Measurements from ENCODE around the gene CATSPER3.

Gene CATSPER3

DNA sequence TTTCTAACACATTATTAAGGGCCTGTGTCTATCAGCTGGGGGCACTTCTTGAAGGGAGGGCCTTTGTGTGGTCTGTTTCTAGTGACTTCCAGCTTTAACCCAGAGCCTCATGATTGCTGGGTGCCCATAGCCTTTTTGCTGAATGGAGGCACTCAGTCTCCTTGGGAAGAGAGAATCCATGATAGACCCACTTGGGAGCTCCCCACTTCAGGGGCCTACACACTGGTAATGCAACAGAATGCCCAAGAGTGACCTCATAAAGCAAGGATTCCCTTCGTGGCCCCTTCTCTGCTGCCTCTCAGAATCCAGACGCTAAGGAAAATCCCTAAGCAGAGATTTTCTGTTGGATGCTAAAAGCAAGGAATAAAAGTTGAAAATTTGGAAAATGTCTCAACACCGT lies at the start of gene CATSPER3:
CATSPER3 (plus strand) TSS at position 301 of the 400 bp plus-strand sequence; CDS start at position 386, 85 bp downstream.
- DNase-seq (ENCODE audit: low read depth in 2 of 2), result no peak

DNA sequence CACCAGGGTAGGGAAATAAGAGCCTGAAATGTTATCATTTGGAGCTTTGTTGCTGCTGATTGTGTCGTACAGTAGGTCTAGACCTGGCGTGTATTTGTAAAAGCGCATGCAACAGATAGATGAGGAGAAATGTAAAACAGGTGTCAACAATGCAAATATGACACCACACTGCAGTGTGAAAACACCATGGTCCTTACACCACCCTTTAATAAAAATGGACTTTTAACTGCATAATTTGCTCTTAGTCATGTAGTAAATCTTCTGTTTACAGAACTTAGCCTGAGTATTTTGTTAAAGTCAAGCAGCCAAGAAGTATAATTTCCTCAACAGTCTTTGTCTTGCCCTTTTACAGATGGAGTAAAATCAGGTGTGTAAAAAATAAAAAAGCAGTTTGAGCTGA lies 48.8 kb upstream of the CATSPER3 start:
- DNase-seq (ENCODE audit: low read depth in 2 of 2), result no peak

DNA sequence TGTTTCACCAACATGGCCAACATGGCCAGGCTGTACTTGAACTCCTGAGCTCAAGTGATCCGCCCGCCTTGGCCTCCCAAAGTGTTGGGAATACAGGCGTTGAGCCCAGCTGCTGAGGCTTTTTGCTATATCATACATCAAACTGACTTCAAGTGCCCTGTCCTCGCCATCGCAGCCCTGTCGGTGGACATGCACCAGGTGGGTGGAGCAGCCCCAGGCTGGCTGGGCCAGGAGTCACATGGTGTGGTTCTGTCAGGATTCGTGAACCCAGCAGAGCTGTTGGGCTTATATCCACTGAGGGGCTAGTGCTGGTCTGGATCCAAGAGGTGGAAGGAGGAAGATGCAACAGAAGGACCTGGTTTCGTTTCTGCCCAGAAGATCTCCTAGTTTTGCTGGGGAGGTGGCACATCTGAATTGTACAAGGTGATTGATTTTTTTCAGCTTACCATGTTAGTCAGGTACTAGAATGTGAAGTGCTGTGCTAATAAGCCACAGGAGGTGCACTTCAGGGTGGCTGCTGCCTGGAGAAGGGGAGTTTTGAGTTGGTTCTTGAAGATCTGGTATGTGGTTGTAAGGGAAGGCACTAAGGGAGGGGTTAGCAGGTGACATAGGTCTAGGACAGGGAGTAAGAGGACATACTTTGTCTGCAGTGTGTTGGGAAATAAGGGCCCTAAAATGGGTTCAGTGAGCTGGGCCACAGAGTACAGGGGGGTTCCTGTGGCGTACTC lies 46.7 kb upstream of the CATSPER3 start:
- no peak for DNase-seq (ENCODE audit: low read depth in 2 of 2)

DNA sequence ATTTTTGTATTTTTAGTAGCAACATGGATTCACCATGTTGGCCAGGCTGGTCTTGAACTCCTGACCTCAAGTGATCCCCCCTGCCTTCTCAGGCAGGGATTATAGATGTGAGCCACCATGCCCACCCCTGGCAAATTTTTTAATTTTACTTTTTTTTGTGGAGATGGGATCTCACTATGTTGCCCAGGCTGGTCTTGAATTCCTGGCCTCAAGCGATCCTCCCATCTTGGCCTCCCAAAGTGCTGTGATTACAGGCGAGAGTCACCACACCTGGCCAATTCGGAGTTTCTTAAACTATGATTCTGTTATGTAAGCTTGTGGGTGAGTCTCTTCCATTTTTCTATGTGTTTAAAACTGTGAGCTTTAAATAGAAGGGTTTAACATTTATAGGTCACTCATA lies 35.2 kb upstream of the CATSPER3 start:
- no peak for DNase-seq (ENCODE audit: low read depth in 2 of 2)

DNA sequence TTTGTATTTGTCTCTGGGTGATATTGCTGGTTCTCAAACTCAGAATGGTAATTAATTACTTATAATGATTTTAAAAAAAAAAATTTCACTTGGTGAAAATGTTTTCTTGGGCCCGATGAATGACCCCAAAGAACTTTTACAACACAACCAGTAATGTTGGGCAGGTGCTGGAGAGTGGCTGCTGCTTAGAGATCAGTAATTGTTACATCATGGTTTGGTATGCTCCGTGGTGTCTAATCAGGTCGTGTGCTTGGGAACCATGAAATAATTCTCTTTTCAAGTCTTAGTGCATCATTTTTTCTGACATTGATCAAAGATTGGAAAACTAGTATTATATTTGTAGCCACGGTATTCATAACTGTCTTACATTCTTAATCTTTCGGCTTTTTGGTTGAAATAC lies 33.5 kb upstream of the CATSPER3 start:
- no peak for DNase-seq (ENCODE audit: low read depth in 2 of 2)

DNA sequence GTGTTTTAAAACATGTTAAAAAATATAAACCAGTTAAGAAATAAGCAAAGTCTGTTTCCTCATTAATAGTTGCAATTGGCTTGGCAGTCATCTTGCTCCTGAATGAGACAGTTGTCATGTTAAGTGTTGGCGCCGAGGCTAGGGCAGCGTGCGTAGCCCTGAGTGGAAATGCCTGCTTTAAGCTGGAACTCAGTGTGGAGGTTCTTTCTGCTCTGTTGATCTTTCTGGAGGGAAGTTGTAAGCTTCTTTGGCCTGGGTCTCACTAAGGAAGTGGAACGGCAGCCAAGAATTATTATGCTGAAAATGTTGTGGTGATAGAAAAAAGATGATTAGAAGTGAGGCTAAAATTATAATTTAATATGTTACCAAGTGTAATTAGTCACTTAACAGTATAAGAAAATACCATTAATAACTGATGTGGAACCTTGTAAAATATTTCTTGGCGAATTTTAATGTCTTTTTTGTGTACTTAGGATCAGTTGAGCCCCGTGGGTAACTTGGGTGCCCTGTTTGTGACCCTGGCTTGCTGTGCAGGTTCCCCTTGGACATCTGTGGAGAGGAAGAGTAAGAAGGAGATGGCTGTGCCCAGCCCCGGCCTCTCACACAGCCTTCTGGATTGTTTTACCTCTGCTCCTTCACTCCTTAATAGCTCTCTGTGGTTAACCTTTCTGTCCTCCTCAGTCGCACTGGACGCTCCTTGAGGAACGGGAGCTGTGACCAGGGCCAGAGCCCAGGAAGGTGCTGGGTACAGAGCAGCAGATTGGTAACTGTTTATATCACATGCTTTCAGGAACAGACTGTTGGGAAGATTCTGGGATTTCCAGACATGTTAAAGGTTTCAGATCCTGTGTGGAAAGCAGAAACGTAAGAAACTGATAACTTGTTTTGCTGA lies 31.8 kb upstream of the CATSPER3 start:
- no peak for DNase-seq (ENCODE audit: low read depth in 2 of 2)

DNA sequence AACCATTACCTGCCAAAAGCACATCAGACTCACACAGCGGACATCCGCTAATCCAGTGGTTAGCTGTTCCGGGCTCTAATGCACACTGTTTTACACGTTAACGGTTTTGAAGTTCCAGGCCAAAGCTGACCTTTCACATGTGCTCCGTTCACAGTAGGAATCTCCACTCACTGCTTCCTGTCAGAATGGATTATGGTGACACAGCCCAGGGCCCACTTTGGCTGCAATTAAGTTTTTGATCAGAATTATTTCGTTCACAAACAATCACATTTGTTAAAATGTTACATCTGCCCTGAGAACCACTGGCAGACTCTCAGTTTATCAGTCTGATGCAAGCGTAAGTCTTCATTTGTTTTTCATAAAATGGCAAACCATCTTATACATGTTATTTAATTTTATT lies 30.2 kb upstream of the CATSPER3 start:
- DNase-seq (ENCODE audit: low read depth in 2 of 2), result no peak

DNA sequence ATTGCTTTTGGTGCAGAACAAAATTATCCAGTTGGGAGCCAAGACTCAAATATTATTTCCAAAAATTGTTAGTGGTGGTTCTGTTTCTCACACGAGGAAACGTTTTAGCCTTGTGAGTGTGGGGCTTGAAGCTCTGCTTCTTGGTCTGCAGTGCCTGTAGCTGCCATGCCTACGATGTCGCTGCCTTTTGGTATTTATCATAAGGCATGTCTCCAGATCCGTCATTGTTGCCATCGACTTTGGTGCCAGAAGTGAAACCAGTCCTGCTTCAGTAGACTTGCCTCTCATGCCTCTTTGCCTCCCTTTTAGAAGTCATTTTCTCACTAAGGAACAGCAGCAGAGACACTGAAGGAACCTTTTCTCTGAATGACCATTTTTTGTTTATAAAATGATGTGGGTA lies 29.7 kb upstream of the CATSPER3 start:
- DNase-seq (ENCODE audit: low read depth in 2 of 2), result no peak

DNA sequence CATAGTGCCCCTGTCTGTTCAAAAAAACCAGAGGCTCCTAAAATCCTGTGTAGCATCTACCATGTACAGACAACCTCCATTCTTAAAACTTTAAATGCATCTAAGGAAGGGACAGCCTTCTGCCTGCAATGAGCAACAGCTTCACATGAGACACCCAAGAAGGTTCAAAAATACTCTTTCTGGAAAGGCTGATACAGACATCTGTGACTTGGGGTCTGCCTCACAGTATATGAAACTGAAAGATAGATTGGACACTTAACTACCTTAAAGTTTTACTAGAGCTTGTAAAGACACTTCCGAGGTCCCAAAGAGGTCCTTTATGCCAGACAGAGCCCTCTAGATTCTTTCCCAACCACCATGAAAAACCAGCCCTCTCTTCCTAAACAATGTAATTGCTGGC lies 28.2 kb upstream of the CATSPER3 start:
- DNase-seq (ENCODE audit: low read depth in 2 of 2), result no peak

DNA sequence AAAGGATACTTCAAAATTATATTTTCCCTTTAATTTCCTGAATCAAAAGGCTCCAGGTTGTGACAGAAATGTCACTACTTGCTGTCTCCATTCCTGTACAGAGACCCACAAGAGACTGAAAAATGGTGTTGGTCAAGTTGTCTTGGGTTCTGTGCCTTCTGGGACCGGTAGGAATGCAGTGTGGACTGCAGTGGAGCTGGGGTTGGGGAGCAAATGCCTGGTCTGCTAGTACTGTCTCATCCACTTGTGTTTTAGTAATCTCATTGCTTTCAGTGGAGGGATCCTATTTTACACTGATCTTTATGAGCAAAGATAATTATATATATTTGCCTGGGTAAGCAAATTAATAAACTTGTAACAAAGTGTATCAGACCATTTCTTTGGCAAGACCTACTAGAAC lies 24.2 kb upstream of the CATSPER3 start:
- DNase-seq (ENCODE audit: low read depth in 2 of 2), result no peak

DNA sequence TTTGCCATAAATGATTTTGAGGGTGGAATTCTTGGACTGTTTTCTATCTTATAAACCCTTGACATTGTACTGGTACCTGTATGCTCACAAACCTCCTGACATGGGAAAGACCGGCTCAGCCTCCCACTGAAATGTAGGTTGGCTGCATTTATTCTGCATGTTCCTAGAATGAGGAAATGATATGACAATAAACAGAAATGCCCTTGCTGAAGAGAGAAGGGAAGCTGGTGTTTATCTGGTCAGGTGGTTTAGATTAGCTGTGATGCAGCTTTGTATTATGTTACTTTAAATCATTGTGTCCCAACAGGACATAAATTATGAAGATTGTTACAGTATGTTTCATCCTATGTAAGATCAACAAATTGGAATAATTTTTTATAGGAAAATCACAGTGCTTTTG lies 23.1 kb upstream of the CATSPER3 start:
- no peak for DNase-seq (ENCODE audit: low read depth in 2 of 2)

DNA sequence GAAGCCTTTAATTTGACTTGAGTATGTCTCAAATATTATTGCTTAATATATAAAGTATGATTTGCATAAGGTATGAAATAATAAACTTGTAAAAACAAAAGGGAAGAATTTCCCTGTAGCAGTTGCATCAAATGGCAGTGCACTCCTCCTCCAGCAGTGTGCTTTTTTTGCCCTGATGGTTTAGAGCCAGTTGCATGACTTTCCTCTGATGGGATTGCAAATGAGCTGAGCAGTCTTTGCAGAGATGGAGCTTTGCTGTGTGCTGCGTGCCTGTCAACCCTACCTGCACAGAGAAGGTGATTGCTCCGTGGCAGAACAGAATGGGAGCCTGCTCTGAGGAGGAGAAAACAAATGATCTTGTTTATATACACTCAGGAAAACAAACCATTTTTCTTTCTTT lies 22.7 kb upstream of the CATSPER3 start:
- no peak for DNase-seq (ENCODE audit: low read depth in 2 of 2)

DNA sequence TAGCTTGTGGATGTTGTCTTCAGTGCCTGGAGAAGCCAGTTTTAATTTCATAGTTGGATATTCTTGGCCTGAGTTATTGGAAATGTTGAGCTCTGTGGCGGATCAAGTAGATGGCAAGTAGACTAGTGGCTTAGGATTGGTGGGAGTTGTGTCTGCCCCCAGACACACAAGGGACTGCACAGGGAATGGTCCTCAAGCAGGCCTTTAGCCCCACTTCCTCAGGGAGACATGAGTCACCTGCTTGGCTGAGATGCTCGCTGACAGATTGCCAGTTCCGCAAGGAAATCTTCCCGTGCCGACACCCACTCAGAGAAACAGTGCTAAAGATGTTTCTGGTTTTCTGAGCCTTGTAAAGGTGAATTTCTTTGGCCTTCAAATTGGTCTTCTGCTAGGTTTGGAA lies 18.8 kb upstream of the CATSPER3 start:
- DNase-seq (ENCODE audit: low read depth in 2 of 2), result no peak

DNA sequence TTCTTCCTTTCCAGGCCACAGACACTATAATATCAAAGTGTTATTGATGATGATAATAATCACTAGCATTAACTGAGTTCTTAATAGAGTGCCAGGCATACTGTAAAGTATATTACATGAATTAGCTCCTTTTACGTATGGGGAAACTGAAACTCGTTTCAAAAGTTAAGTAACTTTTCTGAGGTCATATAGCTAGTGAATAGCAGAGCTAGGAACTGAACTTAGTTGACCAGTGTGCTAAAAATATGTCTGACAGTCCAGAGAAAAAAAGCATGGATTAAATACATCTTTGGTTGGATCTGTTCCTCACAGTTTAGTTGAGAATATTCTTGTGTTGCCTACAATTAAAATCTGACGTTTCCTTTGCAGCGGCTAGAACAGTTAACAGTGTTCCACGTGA lies 18.4 kb upstream of the CATSPER3 start:
- DNase-seq (ENCODE audit: low read depth in 2 of 2), result no peak

DNA sequence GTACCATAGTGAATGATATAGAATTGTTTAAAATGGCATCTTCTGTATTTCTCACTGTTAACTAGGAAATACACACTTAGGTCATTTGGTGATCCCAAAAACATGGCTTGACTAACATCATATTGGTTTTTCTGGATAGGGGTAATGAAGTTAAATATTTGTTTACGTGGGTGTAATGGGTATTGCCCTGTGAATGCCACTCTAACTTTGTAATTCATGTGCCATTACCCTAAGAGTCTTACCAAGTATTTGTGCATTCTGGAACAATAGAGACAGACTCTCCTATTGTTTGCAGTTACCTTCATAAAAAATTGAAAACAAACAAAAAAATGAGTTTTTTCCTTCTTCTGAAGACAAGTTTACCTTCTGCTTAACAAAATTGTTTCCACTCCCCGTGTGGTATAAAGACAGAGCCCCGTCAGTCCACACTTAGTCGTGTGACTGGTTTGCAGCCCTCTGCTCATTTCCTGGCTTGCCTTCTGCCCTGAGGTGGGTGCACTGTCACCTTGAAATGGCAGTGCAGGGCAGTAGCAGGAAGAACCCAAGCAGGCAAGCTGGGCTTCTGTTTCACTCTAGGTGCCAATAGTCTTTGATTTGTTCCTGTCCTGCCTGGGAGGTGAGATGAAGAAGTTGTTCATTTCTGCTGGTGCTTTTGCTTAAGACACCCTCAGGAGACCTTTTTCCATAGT lies 9.6 kb upstream of the CATSPER3 start:
- no peak for DNase-seq (ENCODE audit: low read depth in 2 of 2)

DNA sequence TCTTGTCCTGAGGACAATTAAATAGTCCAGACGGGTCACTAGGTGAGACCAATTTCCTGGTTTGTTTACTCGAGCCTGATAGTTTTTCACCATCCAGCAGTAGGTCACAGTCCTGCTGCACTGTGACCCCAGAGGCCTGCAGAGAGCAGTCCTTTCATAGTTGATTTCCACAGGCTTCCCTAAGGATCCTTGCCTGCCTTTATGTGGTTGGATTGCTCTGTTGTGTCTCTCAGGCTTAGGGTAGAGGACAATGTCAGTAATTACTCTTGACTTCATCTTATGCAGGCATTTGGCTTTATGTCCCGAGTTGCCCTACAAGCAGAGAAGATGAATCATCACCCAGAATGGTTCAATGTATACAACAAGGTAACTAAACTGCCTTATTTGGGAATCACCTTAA lies 9.0 kb upstream of the CATSPER3 start:
- DNase-seq (ENCODE audit: low read depth in 2 of 2), result no peak

DNA sequence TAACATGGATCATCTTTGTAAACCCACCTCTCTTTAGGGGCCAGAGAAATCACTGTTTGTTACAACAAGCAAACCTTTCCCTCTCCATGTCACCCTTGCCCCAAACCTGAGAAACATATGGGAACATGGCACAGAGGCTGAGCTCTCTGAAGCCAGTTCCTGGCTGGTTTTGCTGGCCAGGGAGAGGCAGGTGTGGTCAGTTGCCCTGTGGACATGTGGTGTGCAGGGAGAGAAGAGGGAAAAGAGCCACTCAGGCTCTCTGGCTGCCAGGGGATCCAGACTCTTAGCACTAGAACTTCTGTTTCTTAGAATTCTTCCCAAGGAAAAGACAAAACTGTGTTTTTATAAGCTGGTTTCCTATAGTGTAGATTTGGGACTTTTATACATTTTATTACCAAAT lies 4.6 kb upstream of the CATSPER3 start:
- DNase-seq (ENCODE audit: low read depth in 2 of 2), result no peak

DNA sequence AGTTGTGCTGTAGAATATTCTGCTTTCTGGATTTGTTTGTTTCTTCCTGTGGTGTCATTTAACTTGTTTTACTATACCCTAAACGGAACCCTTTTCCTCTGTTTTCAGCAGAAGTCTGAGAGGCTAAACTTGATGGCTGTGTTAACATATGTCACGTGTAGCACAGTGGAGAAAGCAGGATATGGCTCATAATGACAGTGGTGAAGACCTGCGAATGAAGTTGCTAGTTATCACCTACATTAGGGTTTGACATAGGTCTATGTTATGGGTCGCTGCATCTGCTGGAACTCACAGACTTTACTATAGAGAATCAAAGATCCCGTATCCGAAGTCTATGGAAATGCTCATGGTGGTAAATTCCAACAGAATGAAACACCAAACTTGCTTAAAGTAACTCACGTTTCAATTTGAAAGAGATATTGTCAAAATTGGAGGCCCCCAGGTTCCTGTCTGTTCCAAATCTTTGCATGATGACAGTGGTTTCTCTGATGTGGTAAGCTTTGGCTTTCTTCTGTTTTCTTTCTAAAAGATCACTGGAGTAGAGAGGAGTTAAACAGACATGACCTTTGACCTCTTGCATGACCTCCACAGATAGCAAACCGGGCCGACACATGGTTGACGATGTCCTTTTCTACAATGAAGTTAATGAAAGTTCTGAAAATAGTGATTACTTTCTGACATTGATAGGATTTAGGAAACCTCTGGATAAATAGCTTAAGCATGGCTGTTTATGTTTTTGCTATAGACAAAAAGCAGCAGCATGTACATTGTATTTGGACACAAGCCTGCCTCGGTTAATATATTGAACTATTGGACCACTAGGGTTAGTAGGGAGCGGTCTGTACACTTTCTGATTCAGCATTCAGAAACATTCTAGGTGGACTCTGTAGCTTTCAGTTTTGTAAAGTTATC lies 3.1 kb upstream of the CATSPER3 start:
- DNase-seq (ENCODE audit: low read depth in 2 of 2), result no peak

DNA sequence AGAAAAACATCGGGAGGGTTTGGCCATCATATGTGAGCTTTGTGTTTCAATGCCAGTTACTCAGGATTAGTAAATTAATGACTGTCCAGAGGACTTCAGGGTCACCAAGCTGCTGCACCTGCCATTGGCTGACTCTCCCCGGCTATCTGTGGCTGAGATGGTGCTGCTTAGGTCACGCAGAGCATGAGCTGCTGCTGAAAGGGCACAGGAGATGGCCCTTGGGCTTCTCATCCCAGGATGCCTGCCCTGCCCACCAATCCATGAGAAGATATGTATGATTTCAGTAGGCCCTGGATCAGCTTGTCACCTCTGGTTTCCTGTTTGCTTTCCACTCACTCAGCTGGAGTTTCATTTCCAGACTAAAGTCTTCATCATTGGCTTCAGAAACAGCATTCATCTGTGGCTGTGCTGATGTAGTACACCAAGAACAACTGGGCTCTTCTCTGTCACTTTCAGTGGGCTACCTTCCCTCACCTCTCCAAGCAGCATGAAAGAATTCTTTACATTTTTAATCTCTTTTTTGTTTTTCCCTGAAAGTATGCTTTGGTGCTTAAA lies 2.4 kb upstream of the CATSPER3 start:
- DNase-seq (ENCODE audit: low read depth in 2 of 2), result no peak

DNA sequence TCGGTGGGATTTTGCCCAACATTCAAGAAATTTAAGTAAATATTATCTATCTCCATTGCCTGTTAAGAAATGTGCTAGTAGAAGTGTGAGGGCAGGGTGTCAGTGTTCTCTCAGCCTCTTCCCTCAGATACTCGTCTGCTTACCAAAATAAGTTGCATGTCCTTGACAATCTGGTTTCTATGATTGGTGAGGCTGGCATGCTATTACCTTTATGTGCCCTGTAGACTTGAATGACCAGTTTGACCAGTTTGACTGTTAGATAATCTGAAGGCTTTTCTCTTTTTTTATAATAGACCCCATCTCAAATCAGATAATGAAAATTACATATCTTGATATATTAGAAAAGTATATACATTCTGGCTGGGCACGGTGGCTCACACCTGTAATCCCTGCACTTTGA lies 348 bp downstream of the CATSPER3 start:
- DNase-seq (ENCODE audit: low read depth in 2 of 2), result no peak

DNA sequence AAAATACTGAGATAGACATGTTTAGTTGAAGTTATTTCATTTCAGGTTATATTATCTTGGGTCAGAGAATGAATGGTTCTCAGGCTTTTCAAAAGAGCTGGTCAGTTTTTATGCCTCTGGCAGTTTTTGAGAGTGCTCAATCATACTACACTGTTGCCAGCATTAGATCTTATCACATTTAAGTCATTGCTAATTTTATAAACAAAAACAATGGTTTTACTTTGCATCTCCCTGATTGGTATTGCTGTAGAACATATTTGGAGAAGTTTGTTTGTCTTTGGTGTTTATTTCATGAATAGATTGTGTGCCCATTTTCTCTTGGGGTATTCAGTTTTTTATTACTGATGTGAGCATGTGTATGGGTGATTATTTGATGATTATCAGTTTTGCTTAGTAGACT lies 1.5 kb downstream of the CATSPER3 start:
- no peak for DNase-seq (ENCODE audit: low read depth in 2 of 2)
